ENCODE data around the gene TFF1.

TFF1 gene

GRCh38 chr21:42379426-42380215 lies 13.3 kb upstream of the TFF1 start:
- DNase-seq, result no peak

GRCh38 chr21:42378418-42378817 lies 12.1 kb upstream of the TFF1 start:
- no peak for DNase-seq

- DNase-seq, result no peak
These were observed 11.6 kb upstream of the TFF1 start for GRCh38 chr21:42377951-42378340.

GRCh38 chr21:42377211-42377950 lies 11.0 kb upstream of the TFF1 start:
- no peak for DNase-seq

- DNase-seq, result no peak
These were observed 10.1 kb upstream of the TFF1 start for GRCh38 chr21:42376338-42376982.

- DNase-seq, result no peak
These were observed 9.6 kb upstream of the TFF1 start for GRCh38 chr21:42375966-42376337.

GRCh38 chr21:42375506-42375905 lies 9.2 kb upstream of the TFF1 start:
- DNase-seq, result no peak

GRCh38 chr21:42374864-42375499 lies 8.6 kb upstream of the TFF1 start:
- DNase-seq, result peak; percentile 41 to 73

- no peak for DNase-seq
These were observed 8.1 kb upstream of the TFF1 start for GRCh38 chr21:42374457-42374856.

GRCh38 chr21:42373908-42374455 lies 7.6 kb upstream of the TFF1 start:
- DNase-seq, result no peak

- no peak for DNase-seq
These were observed 7.0 kb upstream of the TFF1 start for GRCh38 chr21:42373196-42373907.

GRCh38 chr21:42370894-42371654 lies 4.7 kb upstream of the TFF1 start:
- no peak for DNase-seq

- no peak for DNase-seq
These were observed 3.5 kb upstream of the TFF1 start for GRCh38 chr21:42369821-42370220.

- DNase-seq, result peak in 1 of 2 experiments; percentile 16
These were observed 1.2 kb upstream of the TFF1 start for GRCh38 chr21:42367367-42368165.

- no peak for DNase-seq
These were observed 565 bp downstream of the TFF1 start for GRCh38 chr21:42365770-42366169.

- DNase-seq, result peak in 1 of 2 experiments; percentile 57
These were observed 1.9 kb downstream of the TFF1 start for GRCh38 chr21:42364304-42364865.

GRCh38 chr21:42363312-42363711 lies 3.0 kb downstream of the TFF1 start:
- no peak for DNase-seq

- DNase-seq, result no peak
These were observed 3.6 kb downstream of the TFF1 start for GRCh38 chr21:42362700-42363099.

GRCh38 chr21:42362198-42362597 lies 4.1 kb downstream of the TFF1 start:
- DNase-seq, result peak; percentile 20 to 44

GRCh38 chr21:42361286-42361685 lies 5.0 kb downstream of the TFF1 start:
- DNase-seq, result peak; percentile 97 to 99

Data from NCI-H524 (cell line).